HEK293T (cell line): ENCODE measurements around the gene DCAF12.

Source experiments
- CTCF ChIA-PET: fragments of 350-600 bp; formaldehyde crosslinking; extraction: SDS; loops from one replicate; lab custom pipeline; 2021; ENCODE audit warnings: antibody characterized with exemption, inconsistent platforms; lab: Yijun Ruan, JAX
- POLR2A ChIA-PET: fragments of 350-600 bp; formaldehyde crosslinking; extraction: SDS; loops from one replicate; lab custom pipeline; 2020; ENCODE audit warnings: antibody characterized with exemption, inconsistent platforms; lab: Yijun Ruan, JAX
- DNase-seq: peaks from one replicate; pipeline ENCODE4 v3.0.0; 2012; ENCODE audit warnings: mixed read lengths; ENCODE audit errors: extremely low spot score
- ARNT ChIP-seq: fragments of 450-650 bp; IDR thresholded peaks from 2 replicates; pipeline ENCODE4 v1.6.1; 2017; ENCODE audit warnings: mild to moderate bottlenecking
- BHLHE40 ChIP-seq: fragments of 450-650 bp; IDR thresholded peaks from 2 replicates; pipeline ENCODE4 v1.6.1; 2016; ENCODE audit warnings: mild to moderate bottlenecking, moderate library complexity, borderline replicate concordance
- CTBP1 ChIP-seq: fragments of 450-650 bp; IDR thresholded peaks from 2 replicates; pipeline ENCODE4 v1.6.1; 2016; ENCODE audit warnings: borderline replicate concordance
- ELF4 ChIP-seq: fragments of 450-650 bp; IDR thresholded peaks from 2 replicates; pipeline ENCODE4 v1.6.1; 2017; ENCODE audit warnings: antibody characterized with exemption
- FOXA1 ChIP-seq: fragments of 450-650 bp; IDR thresholded peaks from 2 replicates; pipeline ENCODE4 v1.6.1; 2016; ENCODE audit warnings: mild to moderate bottlenecking
- FOXK2 ChIP-seq: fragments of 450-650 bp; IDR thresholded peaks from 2 replicates; pipeline ENCODE4 v1.6.1; 2016; ENCODE audit warnings: mild to moderate bottlenecking
- FOXM1 ChIP-seq: fragments of 450-650 bp; IDR thresholded peaks from 2 replicates; pipeline ENCODE4 v1.6.1; 2017; ENCODE audit warnings: mild to moderate bottlenecking, borderline replicate concordance
- HDGF ChIP-seq: fragments of 450-650 bp; IDR thresholded peaks from 2 replicates; pipeline ENCODE4 v1.6.1; 2017; ENCODE audit warnings: antibody characterized with exemption, borderline replicate concordance
- L3MBTL2 ChIP-seq: fragments of 450-650 bp; conservative IDR thresholded peaks from 2 replicates; pipeline ENCODE4 v1.6.1; 2016; ENCODE audit warnings: mild to moderate bottlenecking
- LEF1 ChIP-seq: fragments of 450-650 bp; IDR thresholded peaks from 2 replicates; pipeline ENCODE4 v1.6.1; 2017; ENCODE audit warnings: mild to moderate bottlenecking, borderline replicate concordance
- NFRKB ChIP-seq: fragments of 450-650 bp; IDR thresholded peaks from 2 replicates; pipeline ENCODE4 v1.6.1; 2016; ENCODE audit warnings: mild to moderate bottlenecking, moderate library complexity
- PKNOX1 ChIP-seq: fragments of 450-650 bp; IDR thresholded peaks from 2 replicates; pipeline ENCODE4 v1.6.1; 2016
- SP1 ChIP-seq: fragments of 450-650 bp; IDR thresholded peaks from 2 replicates; pipeline ENCODE4 v1.6.1; 2017
- SUZ12 ChIP-seq: fragments of 450-650 bp; IDR thresholded peaks from 2 replicates; pipeline ENCODE4 v1.6.1; 2016; ENCODE audit warnings: mild to moderate bottlenecking
- TARDBP ChIP-seq: fragments of 450-650 bp; IDR thresholded peaks from 2 replicates; pipeline ENCODE4 v1.6.1; 2016
- ZNF384 ChIP-seq: fragments of 450-650 bp; IDR thresholded peaks from 2 replicates; pipeline ENCODE4 v1.6.1; 2016

DCAF12 gene

DNA sequence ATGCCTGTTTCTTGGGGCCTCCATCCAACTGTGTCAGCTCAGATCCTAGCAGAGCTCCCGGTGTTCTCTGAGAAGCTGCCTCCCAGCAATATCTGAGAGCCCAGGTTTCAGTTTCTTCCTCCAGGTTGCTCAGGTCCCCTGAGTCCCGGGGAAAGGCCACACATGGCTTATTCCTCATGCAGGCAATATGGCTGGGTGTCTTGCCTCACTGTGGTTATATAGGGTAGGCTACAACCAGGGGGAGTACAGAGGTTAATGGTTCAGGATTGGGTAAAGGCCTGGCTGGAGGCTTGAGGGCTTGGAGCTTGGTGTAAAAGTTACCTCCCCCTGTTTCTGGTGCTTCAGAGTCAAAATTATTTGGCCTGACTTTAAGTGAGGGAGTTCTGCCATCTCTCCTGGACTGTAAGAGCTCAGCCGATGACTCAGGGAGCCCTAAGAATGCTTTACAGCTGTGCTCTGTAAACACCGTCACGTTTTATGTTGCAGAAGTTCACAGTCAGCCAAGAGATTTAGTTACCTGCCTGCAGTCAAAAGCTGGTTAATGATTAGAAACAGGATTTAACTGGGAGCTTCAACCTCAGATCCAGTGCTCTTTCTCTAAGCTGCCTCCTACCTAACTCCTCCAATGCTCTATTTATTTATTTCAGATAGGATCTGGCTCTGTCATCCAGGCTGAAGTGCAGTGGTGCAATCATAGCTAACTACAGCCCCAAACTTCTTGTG is 53.5 kb downstream of the DCAF12 start:
- no peak for DNase-seq
- TF ChIP-seq NFRKB (no peak), SP1 (no peak), LEF1 (no peak), FOXA1 (no peak), L3MBTL2 (no peak), CTBP1 (no peak), ZNF384 (no peak), SUZ12 (no peak), TARDBP (no peak), ELF4 (no peak), FOXM1 (no peak), HDGF (no peak), PKNOX1 (no peak), ARNT (no peak), BHLHE40 (no peak), FOXK2 (no peak)
- ChIA-PET CTCF (interaction anchor here (0.6 to 2.2 kb wide), 4 partner anchors 9 to 560 kb away, joined by 4 to 11 read pairs (median 6); no protein-coding TSS in a partner anchor), POLR2A (interaction anchor here (1.0 to 2.6 kb wide), 2 partner anchors 17 to 24 kb away, joined by 3 to 22 read pairs; partner anchors contain the start of gene UBAP2)

- CTCF ChIA-PET, result no interaction called here
- TF ChIP-seq NFRKB, result no peak
- TF ChIP-seq SUZ12, result no peak
- no peak for TF ChIP-seq FOXA1
- no peak for TF ChIP-seq L3MBTL2
- TF ChIP-seq LEF1, result no peak
- no peak for TF ChIP-seq FOXK2
- TF ChIP-seq BHLHE40, result no peak
- TF ChIP-seq CTBP1, result no peak
- TF ChIP-seq FOXM1, result no peak
- no peak for TF ChIP-seq ELF4
- TF ChIP-seq TARDBP, result no peak
- no peak for TF ChIP-seq ARNT
- TF ChIP-seq ZNF384, result no peak
- TF ChIP-seq HDGF, result no peak
- no peak for TF ChIP-seq PKNOX1
- TF ChIP-seq SP1, result no peak
- no peak for DNase-seq
- POLR2A ChIA-PET, result interaction anchor here (2.6 kb wide), 1 partner anchor 23 kb away, joined by 22 read pairs; the partner anchor contains the start of gene UBAP2
These were observed 54.1 kb downstream of the DCAF12 start for GRCh38 chr9:34072410-34072809.

DNA sequence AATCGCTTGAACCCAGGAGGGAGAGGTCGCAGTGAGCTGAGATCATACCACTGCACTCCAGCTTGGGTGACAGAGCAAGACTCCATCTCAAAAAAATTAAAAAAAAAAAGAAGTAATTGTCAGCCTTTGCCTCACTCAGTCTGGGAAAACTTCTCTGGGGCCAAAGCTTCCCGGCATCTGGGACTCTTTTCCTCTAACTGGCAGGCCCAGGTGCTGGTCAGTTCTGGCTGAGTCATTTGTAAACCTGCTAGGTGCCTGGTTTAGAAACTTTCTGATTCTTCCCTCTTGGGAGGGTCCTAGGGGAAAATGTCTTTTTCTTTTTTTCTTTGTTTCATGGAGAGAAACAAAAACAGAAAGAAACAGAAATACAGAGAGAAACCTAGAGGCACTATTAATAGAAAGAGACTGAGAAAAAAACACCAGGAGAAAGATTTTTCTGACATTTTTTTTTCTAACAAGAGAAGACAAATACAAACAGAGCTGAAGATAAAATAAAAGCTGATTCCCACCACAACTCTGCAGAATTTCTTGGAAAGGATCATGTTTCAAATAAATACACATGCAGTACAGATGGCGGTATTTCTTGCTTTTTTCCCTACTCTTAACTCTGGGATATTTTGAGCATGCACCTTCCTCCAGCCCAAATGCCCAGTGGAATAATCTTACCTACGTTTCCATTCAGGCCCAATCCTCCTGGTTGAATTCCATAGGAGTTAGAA is 55.7 kb downstream of the DCAF12 start:
- POLR2A ChIA-PET, result no interaction called here
- no peak for DNase-seq
- no peak for TF ChIP-seq ARNT
- TF ChIP-seq TARDBP, result no peak
- no peak for TF ChIP-seq SP1
- TF ChIP-seq LEF1, result no peak
- no peak for TF ChIP-seq FOXK2
- TF ChIP-seq NFRKB, result no peak
- no peak for TF ChIP-seq FOXA1
- no peak for TF ChIP-seq FOXM1
- TF ChIP-seq PKNOX1, result no peak
- CTCF ChIA-PET, result interaction anchor here (0.9 kb wide), 1 partner anchor 25 kb away, joined by 6 read pairs; no protein-coding TSS in a partner anchor

GRCh38 chr9:34069831-34070230 is 56.7 kb downstream of the DCAF12 start:
- POLR2A ChIA-PET, result no interaction called here

More at GRCh38 chr9:34069831-34070230, 56.7 kb downstream of the DCAF12 start:
- TF ChIP-seq FOXK2, result no peak
- TF ChIP-seq L3MBTL2, result no peak
- TF ChIP-seq FOXM1, result no peak
- TF ChIP-seq SP1, result no peak
- no peak for TF ChIP-seq ELF4
- TF ChIP-seq BHLHE40, result no peak
- no peak for TF ChIP-seq HDGF
- TF ChIP-seq CTBP1, result no peak
- no peak for TF ChIP-seq FOXA1
- no peak for TF ChIP-seq NFRKB
- no peak for TF ChIP-seq LEF1
- no peak for TF ChIP-seq ZNF384
- TF ChIP-seq SUZ12, result no peak
- no peak for TF ChIP-seq ARNT
- TF ChIP-seq TARDBP, result no peak
- TF ChIP-seq PKNOX1, result no peak
- no peak for DNase-seq
- CTCF ChIA-PET, result no interaction called here
